SK-N-SH treated with all-trans-retinoic acid at 6 μM for 48 hours (cell line): ENCODE measurements around the gene GGT5.
"Not testable (repeated sequence)": the region's sequence is repeated elsewhere in the genome, so short reads cannot be mapped to it uniquely, and the experiment has no call there.

Source experiments
- ATAC-seq: fragments of 200-7000 bp; cut with Tn5 transposase; 3 replicates; pipeline ENCODE4 v1.9.1; 2020; ENCODE audit warnings: mild to moderate bottlenecking, moderate library complexity
- ARNTL ChIP-seq: fragments of 450-650 bp; formaldehyde crosslinking; IDR thresholded peaks from 2 replicates; pipeline ENCODE4 v1.5.0; 2020; ENCODE audit warnings: low read depth, mild to moderate bottlenecking, moderate library complexity, borderline replicate concordance
- BACH2 ChIP-seq: fragments of 250-450 bp; sonication (Bioruptor Pico); IDR thresholded peaks from 2 replicates; pipeline ENCODE4 v1.9.0; 2021; ENCODE audit warnings: mild to moderate bottlenecking, borderline replicate concordance
- CREB5 ChIP-seq: fragments of 250-450 bp; sonication (Bioruptor Pico); IDR thresholded peaks from 2 replicates; pipeline ENCODE4 v1.5.1; 2020; ENCODE audit warnings: low read depth, mild to moderate bottlenecking, moderate library complexity
- CSDC2 ChIP-seq: fragments of 250-450 bp; sonication (Bioruptor Pico); IDR thresholded peaks from 2 replicates; pipeline ENCODE4 v1.5.0; 2020; ENCODE audit warnings: mild to moderate bottlenecking, moderate library complexity
- CSRNP3 ChIP-seq: fragments of 250-450 bp; sonication (Bioruptor Pico); IDR thresholded peaks from 2 replicates; pipeline ENCODE4 v1.5.1; 2021; ENCODE audit warnings: mild to moderate bottlenecking, moderate library complexity
- ESRRG ChIP-seq: fragments of 250-450 bp; sonication (Bioruptor Pico); IDR thresholded peaks from 2 replicates; pipeline ENCODE4 v1.6.1; 2021; ENCODE audit warnings: mild to moderate bottlenecking
- ISL1 ChIP-seq: fragments of 250-450 bp; sonication (Bioruptor Pico); IDR thresholded peaks from 2 replicates; pipeline ENCODE4 v2.1.2; 2022; ENCODE audit warnings: mild to moderate bottlenecking, moderate library complexity
- OSR1 ChIP-seq: fragments of 250-450 bp; sonication (Bioruptor Pico); IDR thresholded peaks from 2 replicates; pipeline ENCODE4 v1.8.0; 2022; ENCODE audit warnings: moderate library complexity, mild to moderate bottlenecking, inconsistent platforms
- PATZ1 ChIP-seq: fragments of 250-450 bp; sonication (Bioruptor Pico); IDR thresholded peaks from 2 replicates; pipeline ENCODE4 v1.8.0; 2020; ENCODE audit warnings: mild to moderate bottlenecking, moderate library complexity, borderline replicate concordance
- PPARA ChIP-seq: fragments of 250-450 bp; sonication (Bioruptor Pico); IDR thresholded peaks from 2 replicates; pipeline ENCODE4 v1.5.0; 2020; ENCODE audit warnings: mild to moderate bottlenecking, borderline replicate concordance
- RARB ChIP-seq: fragments of 250-450 bp; sonication (Bioruptor Pico); IDR thresholded peaks from 2 replicates; pipeline ENCODE4 v1.8.0; 2021; ENCODE audit warnings: mild to moderate bottlenecking, moderate library complexity
- TCF4 ChIP-seq: fragments of 250-450 bp; sonication (Bioruptor Pico); IDR thresholded peaks from 2 replicates; pipeline ENCODE4 v1.8.0; 2021; ENCODE audit warnings: mild to moderate bottlenecking, moderate library complexity, borderline replicate concordance
- TOX ChIP-seq: fragments of 250-450 bp; sonication (Bioruptor Pico); IDR thresholded peaks from 2 replicates; pipeline ENCODE4 v1.8.0; 2021; ENCODE audit warnings: mild to moderate bottlenecking, moderate library complexity, borderline replicate concordance
- ZC3H10 ChIP-seq: fragments of 250-450 bp; sonication (Bioruptor Pico); IDR thresholded peaks from 2 replicates; pipeline ENCODE4 v1.5.1; 2021; ENCODE audit warnings: mild to moderate bottlenecking, moderate library complexity
- ZFP3 ChIP-seq: fragments of 250-450 bp; sonication (Bioruptor Pico); IDR thresholded peaks from 2 replicates; pipeline ENCODE4 v1.5.0; 2020; ENCODE audit warnings: mild to moderate bottlenecking, moderate library complexity
- ZFP30 ChIP-seq: fragments of 450-650 bp; formaldehyde crosslinking; IDR thresholded peaks from 2 replicates; pipeline ENCODE4 v1.5.0; 2022; ENCODE audit warnings: mild to moderate bottlenecking, moderate library complexity
- ZNF565 ChIP-seq: fragments of 450-650 bp; formaldehyde crosslinking; conservative IDR thresholded peaks from 2 replicates; pipeline ENCODE4 v1.5.0; 2020; ENCODE audit warnings: low read depth, mild to moderate bottlenecking, moderate library complexity
- ZNF70 ChIP-seq: fragments of 450-650 bp; formaldehyde crosslinking; IDR thresholded peaks from 2 replicates; pipeline ENCODE4 v1.5.0; 2020; ENCODE audit warnings: mild to moderate bottlenecking, moderate library complexity
- ZNF8 ChIP-seq: fragments of 450-650 bp; formaldehyde crosslinking; IDR thresholded peaks from 2 replicates; pipeline ENCODE4 v1.5.0; 2020; ENCODE audit warnings: mild to moderate bottlenecking, moderate library complexity

Gene GGT5

GRCh38 chr22:24203856-24204255 is 41.0 kb downstream of the GGT5 start:
- TF ChIP-seq ZFP3 (CRISPR knock-in tag) = 0 out of 2 replicates have a peak, but pooled peaks have one; percentile 47
- not testable (repeated sequence) for ATAC-seq

- TF ChIP-seq CREB5 = no peak
- no peak for TF ChIP-seq PATZ1 (CRISPR knock-in tag)
- no peak for TF ChIP-seq ZNF8 (CRISPR knock-in tag)
- TF ChIP-seq ISL1 = no peak
- TF ChIP-seq OSR1 (CRISPR knock-in tag) = no peak
- no peak for TF ChIP-seq TOX (CRISPR knock-in tag)
- no peak for TF ChIP-seq ZNF70 (CRISPR knock-in tag)
- no peak for TF ChIP-seq CSRNP3
- TF ChIP-seq, all 23 proteins: peak for 0
- peak; percentile 78 for ATAC-seq
Measured at GRCh38 chr22:24201681-24202614, 42.9 kb downstream of the GGT5 start.

- TF ChIP-seq ZNF8 (CRISPR knock-in tag) (peak; percentile 26; the same call in 1 of the 2 replicates), RARB (CRISPR knock-in tag) (no peak)
- ATAC-seq = peak; percentile 82
Measured at GRCh38 chr22:24200619-24201212, 44.2 kb downstream of the GGT5 start.

GRCh38 chr22:24198682-24199052 is 46.2 kb downstream of the GGT5 start:
- TF ChIP-seq ZFP30 (CRISPR knock-in tag) = no peak
- TF ChIP-seq CREB5 = no peak
- no peak for TF ChIP-seq CSDC2
- ATAC-seq = no peak

GRCh38 chr22:24191893-24192292 is 53.0 kb downstream of the GGT5 start:
- TF ChIP-seq TCF4 (CRISPR knock-in tag) = no peak
- TF ChIP-seq ZNF565 (CRISPR knock-in tag) = no peak
- TF ChIP-seq CSDC2 = no peak
- TF ChIP-seq ARNTL (CRISPR knock-in tag) = no peak
- no peak for TF ChIP-seq PPARA
- TF ChIP-seq ZC3H10 (CRISPR knock-in tag) = no peak
- TF ChIP-seq ISL1 = no peak
- TF ChIP-seq ZFP30 (CRISPR knock-in tag) = no peak
- no peak for TF ChIP-seq ZNF8 (CRISPR knock-in tag)
- TF ChIP-seq ZNF70 (CRISPR knock-in tag) = no peak
- TF ChIP-seq ESRRG (CRISPR knock-in tag) = no peak
- no peak for TF ChIP-seq BACH2
- no peak for TF ChIP-seq CREB5
- no peak for ATAC-seq
